Pancreas (tissue), 10 donors: Measurements from ENCODE around the gene BCKDHB. TPM values are rescaled to one million over a fixed set of nuclear protein-coding genes. Genes with fewer than 3 reads are reported as not detected.

Experiments
- ATAC-seq, 4 donors: fragments of 200-7000 bp; cut with Tn5 transposase; one replicate each; pipeline versions ENCODE4 v1.8.0 to v1.9.1; 2020; ENCODE audit warnings: mild to moderate bottlenecking in 4 of 4, moderate library complexity in 4 of 4
- DNase-seq, 6 donors: peaks; one replicate each; pipeline ENCODE4 v3.0.0-alpha.2; 2020
- FAIRE-seq: peaks from 2 replicates; lab custom pipeline; 2012; peaks lifted over from hg19 to GRCh38; lab: Jason Lieb, UNC
- H3K27ac ChIP-seq, 4 donors: fragments of 200-600 bp; sonication (generic); 1 replicate in 3 of 4; 2 replicates in 1 of 4; pipeline versions ENCODE4 v1.5.0 to v1.8.0; 2020
- H3K27me3 ChIP-seq, 4 donors: fragments of 200-600 bp; one replicate each; pipeline ENCODE4 v1.8.0; 2021
- H3K36me3 ChIP-seq, 3 donors: fragments of 200-600 bp; sonication (generic) in 1 of 3; one replicate each; pipeline versions ENCODE4 v1.5.0 to v1.8.0; 2020 to 2021
- H3K4me1 ChIP-seq, 3 donors: fragments of 200-600 bp; one replicate each; pipeline ENCODE4 v1.8.0; 2021
- H3K4me3 ChIP-seq, 4 donors: fragments of 200-600 bp; sonication (generic) in 2 of 4; one replicate each; pipeline versions ENCODE4 v1.5.0 to v1.8.0; 2020 to 2021
- H3K9me3 ChIP-seq, 4 donors: fragments of 200-600 bp; one replicate each; pipeline ENCODE4 v1.8.0; 2021
- CTCF ChIP-seq, 4 donors: fragments of 200-600 bp; sonication (generic) in 3 of 4; IDR thresholded peaks; one replicate each; pipeline versions ENCODE4 v1.5.0 to v1.8.0; 2021; ENCODE audit warnings: antibody characterized with exemption in 4 of 4
- WGBS, 2 donors: extraction: QIAGEN DNeasy Blood & Tissue Kit; methylation state at CpG; one replicate each; pipeline ENCODE4 v1.1.7; 2013; 5-methylcytosine and 5-hydroxymethylcytosine counted together
- intact Hi-C, 3 donors: fragments of 100-400 bp; cut with DNase I; formaldehyde crosslinking; loops; one replicate each; pipeline versions ENCODE4 v1.11.1 to v1.14.2; 2022
- polyA plus RNA-seq, 2 donors: library from polyadenylated mRNA; stranded (reverse); fragments of 200-250 nt; gene quantifications; one replicate each; pipeline ENCODE4 v1.2.3, GENCODE V29; 2013
- total RNA-seq, 6 donors: library from RNA; stranded (reverse); fragmentation: NEBNext Ultra II Directional in 4 of 6; extraction: Animal tissue kit (Norgen Biotek cat#: 25700) in 4 of 6; gene quantifications; one replicate each; pipeline versions ENCODE4 v1.2.1 to v1.2.4, GENCODE V29; 2021 to 2023
- donor health status: healthy with polysubstance abuse.
- donor health status: DM: no; HTN: no; CAD: no; lungs with moderate emphysema.
- donor health status: DM: no; HTN: no; CAD: no.
- donor health status: control.
- donor health status: control.
- donor health status: Bipolar disorder and iron deficiency.
- donor health status: DM: yes; HTN: yes; CAD: no.
- donor health status: DM: no; HTN: no; CAD: no.
- donor health status: DM: no; HTN: no; CAD: no.
- donor health status: DM: yes; HTN: yes; CAD: no.

Gene BCKDHB
- total and polyA plus RNA-seq, 8 donors = 4.8 to 16.8 (median 10.5) TPM

- H3K27me3 ChIP-seq = no peaks in the 10 kb centered on the region
- no peak overlapping the region for H3K27ac ChIP-seq
- no peaks in the 10 kb centered on the region for H3K9me3 ChIP-seq
- FAIRE-seq (no peak), ATAC-seq (peak in 1 of 4 donors; percentile 26), DNase-seq (no peak)
- no peak overlapping the region for H3K4me3 ChIP-seq
- intact Hi-C loops = no loop called here
- WGBS, 2 donors = 72 to 73% methylated on average over 4 of the region's 4 CpGs
- H3K36me3 ChIP-seq = no peaks in the 10 kb centered on the region
- no peaks in the 10 kb centered on the region for H3K4me1 ChIP-seq
- no peak for TF ChIP-seq CTCF (IDR thresholded peaks at IDR 0.05)
Observed at GRCh38 chr6:80181352-80182081, 75.0 kb downstream of the BCKDHB start.

GRCh38 chr6:80182308-80182707 is 75.8 kb downstream of the BCKDHB start:
- Histone ChIP-seq H3K27ac (no peak overlapping the region), H3K36me3 (no peaks in the 10 kb centered on the region), H3K9me3 (no peaks in the 10 kb centered on the region), H3K27me3 (no peaks in the 10 kb centered on the region), H3K4me1 (no peaks in the 10 kb centered on the region), H3K4me3 (no peak overlapping the region)
- intact Hi-C loops = no loop called here
- no peak for ATAC-seq
- no peak for FAIRE-seq
- DNase-seq = no peak
- no peak for TF ChIP-seq CTCF (IDR thresholded peaks at IDR 0.05)
- WGBS, 2 donors = 100% methylated on average over 1 of the region's 1 CpG

- no peaks in the 10 kb centered on the region for H3K27me3 ChIP-seq
- H3K4me3 ChIP-seq = no peak overlapping the region
- no peaks in the 10 kb centered on the region for H3K36me3 ChIP-seq
- TF ChIP-seq CTCF (IDR thresholded peaks at IDR 0.05) = no peak
- no peaks in the 10 kb centered on the region for H3K9me3 ChIP-seq
- intact Hi-C loops = no loop called here
- WGBS, 2 donors = 88 to 89% methylated on average over 4 of the region's 4 CpGs
- H3K27ac ChIP-seq = no peak overlapping the region
- DNase-seq (no peak), FAIRE-seq (no peak), ATAC-seq (no peak)
- H3K4me1 ChIP-seq = no peaks in the 10 kb centered on the region
Observed at GRCh38 chr6:80183019-80183795, 76.7 kb downstream of the BCKDHB start.

- no peak for TF ChIP-seq CTCF (IDR thresholded peaks at IDR 0.05)
- H3K4me1 ChIP-seq = peaks cover 0 to 7% (median 0%) of the 10 kb centered on the region in 3 donors
- H3K36me3 ChIP-seq = no peaks in the 10 kb centered on the region
- no peak for ATAC-seq
- WGBS, 2 donors = 96 to 97% methylated on average over 2 of the region's 2 CpGs
- H3K9me3 ChIP-seq = no peaks in the 10 kb centered on the region
- DNase-seq = no peak
- no peak for FAIRE-seq
- no peaks in the 10 kb centered on the region for H3K27me3 ChIP-seq
- intact Hi-C loops = no loop called here
- H3K27ac ChIP-seq = no peak overlapping the region
- no peak overlapping the region for H3K4me3 ChIP-seq
Observed at GRCh38 chr6:80185492-80185891, 79.0 kb downstream of the BCKDHB start.
